Fibroblast of the aortic adventitia (primary cell): Measurements from ENCODE around the gene TFEB. TPM values are rescaled to one million over a fixed set of nuclear protein-coding genes. Genes with fewer than 3 reads are reported as not detected.

Source experiments
- DNase-seq: peaks from one replicate; pipeline ENCODE4 v3.0.0-alpha.2; 2010; ENCODE audit warnings: low read depth
- H3K4me3 ChIP-seq: 2 replicates; pipeline ENCODE4 v1.5.1; 2011; ENCODE audit warnings: low read depth, mild to moderate bottlenecking, control low read depth, low read length, moderate library complexity
- CTCF ChIP-seq: IDR thresholded peaks from 2 replicates; pipeline ENCODE4 v1.5.1; 2011; ENCODE audit warnings: mild to moderate bottlenecking, low read length, control low read depth, inconsistent platforms; ENCODE audit not compliant: insufficient read depth
- total RNA-seq: library from RNA; depleted of rRNA; stranded (reverse); fragments of >200 nt; gene quantifications from 2 replicates; pipeline ENCODE4 v1.2.3, GENCODE V29; 2012; ENCODE audit warnings: low replicate concordance

TFEB gene
- total RNA-seq, 1 donor = 5.1 TPM

GRCh38 chr6:41644297-41644879 lies 91.0 kb downstream of the TFEB start:
- no peak for DNase-seq
- TF ChIP-seq CTCF = no peak
- no peak overlapping the region for H3K4me3 ChIP-seq

GRCh38 chr6:41643899-41644269 lies 91.5 kb downstream of the TFEB start:
- H3K4me3 ChIP-seq = no peak overlapping the region
- no peak for DNase-seq
- no peak for TF ChIP-seq CTCF

- no peak for TF ChIP-seq CTCF
- no peak for DNase-seq
- H3K4me3 ChIP-seq = no peak overlapping the region
Measured at GRCh38 chr6:41642960-41643898, 92.2 kb downstream of the TFEB start.

- no peak overlapping the region for H3K4me3 ChIP-seq
- DNase-seq = no peak
- TF ChIP-seq CTCF = no peak
Measured at GRCh38 chr6:41642090-41642959, 93.1 kb downstream of the TFEB start.

GRCh38 chr6:41641352-41641925 lies 94.0 kb downstream of the TFEB start:
- no peak for DNase-seq
- TF ChIP-seq CTCF = no peak
- no peak overlapping the region for H3K4me3 ChIP-seq

GRCh38 chr6:41640426-41640825 lies 95.0 kb downstream of the TFEB start:
- no peak for DNase-seq
- H3K4me3 ChIP-seq = no peak overlapping the region
- no peak for TF ChIP-seq CTCF
